ENCODE measurements around the gene PHACTR1.

PHACTR1 gene

DNA sequence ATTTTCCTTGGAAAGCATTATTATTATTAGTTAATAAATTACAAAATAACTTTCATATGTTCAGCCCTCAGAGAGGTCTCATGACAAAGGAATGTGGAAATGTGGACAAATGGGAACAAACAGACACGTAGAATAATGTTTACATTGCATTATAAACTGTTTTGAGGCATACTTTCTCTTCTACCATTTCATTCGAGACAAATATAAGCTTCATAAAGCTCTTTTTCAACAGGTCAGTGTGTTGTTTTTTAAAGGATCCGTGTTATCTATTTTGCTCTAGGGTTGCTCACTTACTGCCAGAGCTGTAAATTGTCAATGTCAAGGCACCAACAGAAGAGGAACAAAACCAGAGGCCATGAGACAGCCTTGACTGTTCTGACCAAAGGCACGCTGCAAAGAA lies 256.8 kb downstream of the PHACTR1 start:
- TF ChIP-seq EZH2phosphoT487 (IDR thresholded peaks at IDR 0.05; ENCODE audit: low read depth), result no peak
- TF ChIP-seq, protein P1, sequence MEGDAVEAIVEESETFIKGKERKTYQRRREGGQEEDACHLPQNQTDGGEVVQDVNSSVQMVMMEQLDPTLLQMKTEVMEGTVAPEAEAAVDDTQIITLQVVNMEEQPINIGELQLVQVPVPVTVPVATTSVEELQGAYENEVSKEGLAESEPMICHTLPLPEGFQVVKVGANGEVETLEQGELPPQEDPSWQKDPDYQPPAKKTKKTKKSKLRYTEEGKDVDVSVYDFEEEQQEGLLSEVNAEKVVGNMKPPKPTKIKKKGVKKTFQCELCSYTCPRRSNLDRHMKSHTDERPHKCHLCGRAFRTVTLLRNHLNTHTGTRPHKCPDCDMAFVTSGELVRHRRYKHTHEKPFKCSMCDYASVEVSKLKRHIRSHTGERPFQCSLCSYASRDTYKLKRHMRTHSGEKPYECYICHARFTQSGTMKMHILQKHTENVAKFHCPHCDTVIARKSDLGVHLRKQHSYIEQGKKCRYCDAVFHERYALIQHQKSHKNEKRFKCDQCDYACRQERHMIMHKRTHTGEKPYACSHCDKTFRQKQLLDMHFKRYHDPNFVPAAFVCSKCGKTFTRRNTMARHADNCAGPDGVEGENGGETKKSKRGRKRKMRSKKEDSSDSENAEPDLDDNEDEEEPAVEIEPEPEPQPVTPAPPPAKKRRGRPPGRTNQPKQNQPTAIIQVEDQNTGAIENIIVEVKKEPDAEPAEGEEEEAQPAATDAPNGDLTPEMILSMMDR (IDR thresholded peaks at IDR 0.05; ENCODE audit: low read depth, low read length), result no peak
- Histone ChIP-seq H3K9me3 (ENCODE audit: insufficient read depth, low read length) (no peaks in the 10 kb centered on the region), H3K4me2 (ENCODE audit: low read length) (no peak overlapping the region), H3K27me3 (ENCODE audit: low read depth, low read length) (no peaks in the 10 kb centered on the region), H3K4me1 (ENCODE audit: low read length) (no peaks in the 10 kb centered on the region), H3K4me3 (ENCODE audit: low read length) (no peak overlapping the region), H3K36me3 (replicated peaks; ENCODE audit: low read depth, low read length) (no peaks in the 10 kb centered on the region), H4K20me1 (ENCODE audit: insufficient read depth, low read length) (no peaks in the 10 kb centered on the region), H2AFZ (ENCODE audit: low read depth, low read length) (no peak overlapping the region), H3K27ac (ENCODE audit: low read length) (no peak overlapping the region), H3K9ac (ENCODE audit: low read length) (no peak overlapping the region), H3K79me2 (ENCODE audit: low read length) (no peaks in the 10 kb centered on the region)

DNA sequence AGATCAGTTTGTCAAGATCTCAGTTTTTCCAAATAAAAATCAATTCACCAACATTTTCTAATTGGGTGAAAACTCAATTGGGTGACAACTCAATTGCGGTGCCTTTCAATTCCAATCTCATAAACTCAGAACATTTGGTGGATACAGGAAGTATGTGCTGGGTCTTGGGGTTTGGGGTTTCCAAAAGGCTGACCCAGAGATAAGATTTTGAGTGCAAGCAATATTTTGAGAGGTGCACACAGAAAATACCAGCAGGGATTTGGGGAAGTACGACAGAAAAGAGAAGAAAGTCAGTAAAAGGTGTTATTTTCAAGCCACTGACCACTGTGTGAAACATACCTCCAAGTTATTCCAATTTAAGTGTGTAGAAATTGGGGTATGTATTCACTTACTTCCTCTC lies 258.0 kb downstream of the PHACTR1 start:
- TF ChIP-seq EZH2phosphoT487 (IDR thresholded peaks at IDR 0.05; ENCODE audit: low read depth), result no peak
- TF ChIP-seq, protein P1 (IDR thresholded peaks at IDR 0.05; ENCODE audit: low read depth, low read length), result no peak
- Histone ChIP-seq H3K27me3 (ENCODE audit: low read depth, low read length) (no peaks in the 10 kb centered on the region), H3K9ac (ENCODE audit: low read length) (no peak overlapping the region), H3K4me3 (ENCODE audit: low read length) (no peak overlapping the region), H3K4me2 (ENCODE audit: low read length) (no peak overlapping the region), H3K79me2 (ENCODE audit: low read length) (no peaks in the 10 kb centered on the region), H3K9me3 (ENCODE audit: insufficient read depth, low read length) (no peaks in the 10 kb centered on the region), H3K27ac (ENCODE audit: low read length) (no peak overlapping the region), H2AFZ (ENCODE audit: low read depth, low read length) (no peak overlapping the region), H3K4me1 (ENCODE audit: low read length) (no peaks in the 10 kb centered on the region), H4K20me1 (ENCODE audit: insufficient read depth, low read length) (no peaks in the 10 kb centered on the region), H3K36me3 (replicated peaks; ENCODE audit: low read depth, low read length) (no peaks in the 10 kb centered on the region)

DNA sequence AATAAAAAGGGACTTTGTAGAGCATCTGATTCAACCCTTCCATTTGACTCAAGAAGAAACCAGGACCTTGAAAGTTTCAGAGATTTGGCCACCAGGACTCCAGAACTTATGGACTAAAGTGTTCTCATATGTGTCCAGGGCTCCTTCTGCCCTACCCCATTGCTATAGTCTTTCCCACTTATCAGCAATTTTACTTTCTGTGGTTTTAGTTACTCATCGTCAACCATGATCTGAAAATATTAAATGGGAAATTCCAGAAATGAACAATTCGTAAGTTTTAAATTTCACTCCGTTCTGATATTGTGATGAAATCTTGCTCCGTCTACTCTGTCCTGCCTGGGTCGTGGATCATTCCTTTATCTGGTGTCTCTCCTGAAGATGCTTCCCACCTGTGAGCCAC lies 259.8 kb downstream of the PHACTR1 start:
- TF ChIP-seq, protein P1 (IDR thresholded peaks at IDR 0.05; ENCODE audit: low read depth, low read length), result no peak
- no peak for TF ChIP-seq EZH2phosphoT487 (IDR thresholded peaks at IDR 0.05; ENCODE audit: low read depth)
- no peak overlapping the region for H2AFZ ChIP-seq (ENCODE audit: low read depth, low read length)

DNA sequence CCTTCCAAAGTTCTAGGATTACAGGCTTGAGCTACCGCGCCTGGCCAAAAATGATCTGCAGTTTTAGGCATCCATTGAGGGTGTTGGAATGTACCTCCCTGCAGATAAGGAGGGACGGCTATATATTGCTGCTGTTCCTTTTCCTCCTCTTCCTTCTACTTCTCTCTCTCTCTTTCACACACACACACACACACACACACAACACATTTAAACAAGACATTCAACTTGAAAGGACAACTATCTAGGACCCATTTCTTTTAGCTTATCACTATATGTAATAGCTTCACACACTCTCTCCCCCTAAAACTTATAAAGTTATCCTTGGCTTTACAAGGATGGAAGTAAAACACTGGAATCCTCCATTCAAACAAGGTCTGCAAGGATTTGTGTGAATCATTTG lies 260.6 kb downstream of the PHACTR1 start:
- Histone ChIP-seq H3K4me1 (ENCODE audit: low read length) (no peaks in the 10 kb centered on the region), H2AFZ (ENCODE audit: low read depth, low read length) (no peak overlapping the region), H3K9ac (ENCODE audit: low read length) (no peak overlapping the region), H3K27ac (ENCODE audit: low read length) (no peak overlapping the region), H3K4me3 (ENCODE audit: low read length) (no peak overlapping the region), H3K9me3 (ENCODE audit: insufficient read depth, low read length) (no peaks in the 10 kb centered on the region), H3K27me3 (ENCODE audit: low read depth, low read length) (no peaks in the 10 kb centered on the region), H3K79me2 (ENCODE audit: low read length) (no peaks in the 10 kb centered on the region), H4K20me1 (ENCODE audit: insufficient read depth, low read length) (no peaks in the 10 kb centered on the region), H3K36me3 (replicated peaks; ENCODE audit: low read depth, low read length) (no peaks in the 10 kb centered on the region), H3K4me2 (ENCODE audit: low read length) (no peak overlapping the region)
- TF ChIP-seq, protein P1 (IDR thresholded peaks at IDR 0.05; ENCODE audit: low read depth, low read length), result no peak
- no peak for TF ChIP-seq EZH2phosphoT487 (IDR thresholded peaks at IDR 0.05; ENCODE audit: low read depth)

More for the DNA sequence above, 259.8 kb downstream of the PHACTR1 start:
- H3K4me3 ChIP-seq (ENCODE audit: low read length), result no peak overlapping the region
- H3K9me3 ChIP-seq (ENCODE audit: insufficient read depth, low read length), result no peaks in the 10 kb centered on the region
- no peak overlapping the region for H3K27ac ChIP-seq (ENCODE audit: low read length)
- no peaks in the 10 kb centered on the region for H4K20me1 ChIP-seq (ENCODE audit: insufficient read depth, low read length)
- H3K36me3 ChIP-seq (replicated peaks; ENCODE audit: low read depth, low read length), result no peaks in the 10 kb centered on the region
- no peaks in the 10 kb centered on the region for H3K27me3 ChIP-seq (ENCODE audit: low read depth, low read length)
- no peaks in the 10 kb centered on the region for H3K4me1 ChIP-seq (ENCODE audit: low read length)
- no peak overlapping the region for H3K9ac ChIP-seq (ENCODE audit: low read length)
- H3K79me2 ChIP-seq (ENCODE audit: low read length), result no peaks in the 10 kb centered on the region
- no peak overlapping the region for H3K4me2 ChIP-seq (ENCODE audit: low read length)

Measured in OCI-LY3 (cell line).